HG03196 (cell line): ENCODE results near the gene AMPD1.

Source experiments
- ATAC-seq: cut with Tn5 transposase; IDR thresholded peaks from one replicate; pipeline ENCODE4 v1.9.1; 2021; ENCODE audit not compliant: unreplicated experiment

AMPD1 gene

GRCh38 chr1:114641377-114641776 lies 54.0 kb downstream of the AMPD1 start:
- no peak for ATAC-seq

- no peak for ATAC-seq
Observed at GRCh38 chr1:114638910-114639309, 56.4 kb downstream of the AMPD1 start.

GRCh38 chr1:114632427-114632826 lies 62.9 kb downstream of the AMPD1 start:
- no peak for ATAC-seq

GRCh38 chr1:114627107-114627506 lies 68.2 kb downstream of the AMPD1 start:
- no peak for ATAC-seq

- no peak for ATAC-seq
Observed at GRCh38 chr1:114623364-114623763, 72.0 kb downstream of the AMPD1 start.
